Sigmoid colon (tissue), 4 donors: ENCODE results near the gene MSX1.

Source experiments
- CTCF ChIP-seq, 4 experiments: fragments of 450-650 bp in 3 of 4; fragments of 200-600 bp in 1 of 4; IDR thresholded peaks; one replicate each; pipeline ENCODE4 v1.5.1; 2016 to 2019; ENCODE audit warnings: antibody characterized with exemption in 4 of 4, mild to moderate bottlenecking in 3 of 4, moderate library complexity in 2 of 4
- EP300 ChIP-seq, 4 donors: sonication (generic); formaldehyde crosslinking; IDR thresholded peaks; one replicate each; pipeline ENCODE4 v1.6.1; 2017; ENCODE audit warnings: antibody characterized with exemption in 4 of 4
- POLR2A ChIP-seq, 2 donors: fragments of 450-650 bp; IDR thresholded peaks; one replicate each; pipeline ENCODE4 v1.6.1; 2016; ENCODE audit warnings: antibody characterized with exemption in 2 of 2, mild to moderate bottlenecking in 2 of 2, moderate library complexity in 2 of 2
- POLR2AphosphoS5 ChIP-seq, 4 donors: sonication (generic); formaldehyde crosslinking; IDR thresholded peaks; one replicate each; pipeline ENCODE4 v1.6.1; 2017; ENCODE audit warnings: antibody characterized with exemption in 4 of 4

DNA sequence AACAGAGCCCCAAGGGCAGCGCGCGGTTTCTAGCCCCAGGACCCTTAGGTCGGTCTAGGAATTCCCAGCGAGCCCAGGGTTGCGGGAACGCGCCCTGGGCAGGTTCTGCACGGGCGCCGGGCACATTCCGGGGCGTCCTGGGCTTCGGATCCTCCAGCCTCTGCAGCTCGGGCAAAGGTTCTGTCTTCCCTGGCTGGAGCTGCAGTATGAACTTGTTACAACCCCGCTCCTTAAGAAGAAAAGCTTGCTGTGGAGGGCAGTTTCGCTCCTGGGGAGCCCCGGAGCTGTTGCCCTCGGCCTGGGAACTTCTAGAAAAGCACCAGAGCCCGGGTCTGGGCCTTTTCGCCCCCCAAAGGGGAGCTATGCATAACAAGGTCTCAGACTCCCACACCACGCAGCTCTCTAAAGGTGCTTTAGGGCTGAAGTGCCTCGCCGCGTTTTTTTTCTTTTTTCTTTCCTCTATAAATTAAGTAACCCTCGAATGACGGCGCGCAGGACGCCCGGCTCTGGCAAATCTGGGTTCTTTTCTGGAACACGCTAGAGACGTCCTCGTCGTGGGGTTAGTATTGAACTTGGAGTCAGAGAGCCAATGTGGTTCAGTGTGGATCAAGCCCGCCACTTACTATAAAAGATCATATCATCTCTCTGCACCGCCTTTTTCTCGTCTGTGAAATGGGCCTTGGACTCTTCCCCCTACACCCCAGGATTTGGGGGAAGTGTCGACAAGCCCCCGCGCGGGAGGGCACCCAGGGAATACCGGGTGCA, 5.7 kb downstream of the MSX1 start:
- no peak for TF ChIP-seq EP300 (IDR thresholded peaks at IDR 0.05)
- TF ChIP-seq CTCF (IDR thresholded peaks at IDR 0.05), result no peak
- no peak for TF ChIP-seq POLR2A (IDR thresholded peaks at IDR 0.05)
- TF ChIP-seq POLR2AphosphoS5 (IDR thresholded peaks at IDR 0.05), result no peak
